Stimulated activated CD4-positive, alpha-beta T cell treated with anti-CD3 and anti-CD28 coated beads, TNF-alpha, amount 100 ng/mL, for 1 hour (primary cell): ENCODE data around the gene MAL.
"Not testable (repeated sequence)": the region's sequence is repeated elsewhere in the genome, so short reads cannot be mapped to it uniquely, and the experiment has no call there.

Experiments
- DNase-seq, 3 donors: peaks; one replicate each; pipeline ENCODE4 v3.0.0-alpha.2; 2020; ENCODE audit warnings: low read depth in 3 of 3, low spot score in 1 of 3

The MAL gene

DNA sequence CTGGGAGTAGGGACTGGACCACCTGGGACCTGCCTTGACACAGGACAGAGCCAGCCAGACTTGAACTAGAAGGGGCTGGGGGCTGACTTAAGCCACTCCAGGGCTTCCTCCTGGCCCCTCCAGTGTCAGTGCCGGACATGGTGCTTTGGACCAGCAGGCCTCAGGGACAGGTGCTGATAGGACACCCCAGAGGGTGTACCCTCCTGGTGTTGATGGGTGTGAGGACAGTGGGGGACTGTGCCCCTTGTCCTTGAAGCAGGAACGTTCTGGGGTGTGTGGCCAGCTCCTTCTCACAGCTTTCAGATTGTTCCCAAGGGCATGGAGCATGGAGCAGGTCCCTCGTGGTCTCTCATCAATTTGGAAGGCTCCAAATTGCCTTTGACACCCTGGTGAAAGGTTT is 6.8 kb downstream of the MAL start:
- no peak for DNase-seq

DNA sequence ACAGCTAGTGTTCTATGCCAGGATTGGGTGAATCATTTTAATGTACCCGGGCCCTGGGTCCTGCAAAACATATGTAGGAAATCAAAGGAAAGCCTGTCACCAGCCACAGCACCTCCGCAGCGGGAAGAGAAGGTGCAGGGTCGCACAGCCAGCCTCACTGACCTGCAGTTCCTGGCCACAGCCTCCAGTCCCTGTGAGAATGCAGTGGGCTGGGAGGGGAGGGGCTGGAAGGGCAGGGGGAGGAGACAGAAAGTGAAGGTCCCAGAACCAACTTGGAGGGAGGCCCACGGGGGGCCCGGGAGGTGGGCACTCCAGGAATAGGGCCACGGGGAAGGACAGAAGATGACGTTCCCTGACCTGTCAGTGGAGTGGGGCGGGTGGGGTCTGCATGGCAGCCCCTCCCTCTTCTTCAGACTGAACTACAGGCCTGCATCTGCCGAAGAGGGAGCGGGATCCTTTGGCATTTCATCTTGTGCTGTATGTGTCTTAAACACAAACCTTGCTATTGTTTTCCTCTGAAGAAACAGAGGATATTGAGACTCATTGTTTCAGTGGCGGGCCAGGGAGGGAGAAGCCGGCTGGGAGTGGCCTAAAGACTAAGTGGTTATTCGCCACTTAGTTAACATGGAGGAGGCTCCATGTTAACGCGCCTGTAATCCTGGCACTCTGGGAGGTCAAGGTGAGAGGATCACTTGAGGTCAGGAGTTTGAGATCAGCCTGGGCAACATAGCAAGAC is 7.5 kb downstream of the MAL start:
- no peak for DNase-seq

DNA sequence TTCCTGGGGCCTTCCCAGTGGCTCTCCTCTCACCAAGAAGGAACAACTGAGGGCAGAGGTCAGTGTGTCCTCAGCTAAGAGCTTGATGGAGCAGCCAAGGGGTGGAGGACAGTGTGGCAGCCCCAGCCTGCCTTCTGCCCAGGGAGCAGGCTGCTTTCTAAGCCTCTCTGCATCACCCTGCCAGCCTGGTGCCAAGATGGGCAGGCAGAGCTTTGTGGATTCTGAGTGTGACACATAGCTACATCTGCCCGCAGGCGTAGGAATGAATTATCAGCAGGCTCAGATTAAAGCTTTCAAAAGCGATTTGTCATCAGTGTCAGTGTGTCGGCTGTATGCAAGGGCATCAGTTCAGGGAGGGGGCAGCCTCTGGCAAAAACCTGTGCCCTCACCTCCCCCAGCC is 8.7 kb downstream of the MAL start:
- DNase-seq = no peak

DNA sequence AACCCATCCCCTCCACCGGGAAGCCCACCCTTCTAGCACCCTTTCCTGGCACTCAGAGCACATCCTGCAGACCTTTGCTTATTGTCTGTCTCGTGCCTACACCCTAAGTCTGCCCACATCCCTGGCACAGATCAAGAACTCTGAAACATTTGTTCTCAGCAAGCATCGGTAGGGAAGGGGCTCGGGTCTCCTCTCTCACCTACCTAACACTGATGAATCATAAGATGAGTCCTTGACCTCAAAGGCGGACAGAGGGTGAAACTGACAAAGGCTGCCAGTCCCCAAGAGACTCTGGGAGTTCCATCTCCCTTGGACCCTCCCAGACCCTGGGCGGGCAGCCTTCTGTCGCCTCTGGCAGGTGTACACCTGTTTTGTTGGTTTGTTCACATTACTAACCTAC is 9.3 kb downstream of the MAL start:
- DNase-seq = no peak

DNA sequence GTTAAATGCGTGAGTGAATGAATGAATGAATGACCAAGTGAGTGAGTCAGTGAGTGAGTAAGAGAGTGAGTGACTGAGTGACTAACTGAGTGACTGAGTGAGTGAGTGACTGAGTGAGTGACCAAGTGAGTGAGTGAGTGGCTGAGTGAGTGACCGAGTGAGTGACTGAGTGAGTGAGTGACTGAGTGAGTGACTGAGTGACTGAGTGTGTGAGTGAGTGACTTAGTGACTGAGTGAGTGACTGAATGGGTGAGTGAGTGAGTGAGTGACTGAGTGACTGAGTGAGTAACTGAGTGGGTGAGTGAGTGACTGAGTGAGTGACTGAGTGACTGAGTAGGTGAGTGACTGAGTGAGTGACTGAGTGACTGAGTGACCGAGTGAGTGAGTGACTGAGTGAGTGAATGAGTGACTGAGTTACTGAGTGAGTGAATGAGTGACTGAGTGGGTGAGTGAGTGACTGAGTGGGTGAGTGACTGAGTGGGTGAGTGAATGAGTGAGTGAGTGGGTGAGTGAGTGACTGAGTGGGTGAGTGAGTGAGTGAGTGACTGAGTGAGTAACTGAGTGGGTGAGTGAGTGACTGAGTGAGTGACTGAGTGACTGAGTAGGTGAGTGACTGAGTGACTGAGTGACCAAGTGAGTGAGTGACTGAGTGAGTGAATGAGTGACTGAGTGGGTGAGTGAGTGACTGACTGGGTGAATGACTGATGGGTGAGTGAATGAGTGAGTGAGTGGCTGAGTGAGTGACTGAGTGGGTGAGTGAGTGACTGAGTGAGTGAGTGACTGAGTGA is 11.3 kb downstream of the MAL start:
- no peak for DNase-seq

DNA sequence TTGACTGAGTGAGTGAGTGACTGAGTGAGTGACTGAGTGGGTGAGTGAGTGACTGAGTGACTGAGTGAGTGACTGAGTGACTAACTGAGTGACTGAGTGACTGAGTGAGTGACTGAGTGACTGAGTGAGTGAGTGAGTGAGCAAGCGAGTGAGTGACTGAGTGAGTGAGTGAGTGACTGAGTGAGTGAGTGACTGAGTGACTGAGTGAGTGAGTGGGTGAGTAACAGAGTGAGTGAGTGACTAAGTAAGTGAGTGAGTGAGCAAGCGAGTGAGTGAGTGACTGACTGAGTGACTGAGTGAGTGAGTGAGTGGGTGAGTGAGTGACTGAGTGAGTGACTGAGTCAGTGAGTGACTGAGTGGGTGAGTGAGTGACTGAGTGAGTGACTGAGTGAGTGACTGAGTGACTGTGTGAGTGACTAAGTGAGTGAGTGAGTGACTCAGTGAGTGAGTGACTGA is 11.9 kb downstream of the MAL start:
- no peak for DNase-seq

DNA sequence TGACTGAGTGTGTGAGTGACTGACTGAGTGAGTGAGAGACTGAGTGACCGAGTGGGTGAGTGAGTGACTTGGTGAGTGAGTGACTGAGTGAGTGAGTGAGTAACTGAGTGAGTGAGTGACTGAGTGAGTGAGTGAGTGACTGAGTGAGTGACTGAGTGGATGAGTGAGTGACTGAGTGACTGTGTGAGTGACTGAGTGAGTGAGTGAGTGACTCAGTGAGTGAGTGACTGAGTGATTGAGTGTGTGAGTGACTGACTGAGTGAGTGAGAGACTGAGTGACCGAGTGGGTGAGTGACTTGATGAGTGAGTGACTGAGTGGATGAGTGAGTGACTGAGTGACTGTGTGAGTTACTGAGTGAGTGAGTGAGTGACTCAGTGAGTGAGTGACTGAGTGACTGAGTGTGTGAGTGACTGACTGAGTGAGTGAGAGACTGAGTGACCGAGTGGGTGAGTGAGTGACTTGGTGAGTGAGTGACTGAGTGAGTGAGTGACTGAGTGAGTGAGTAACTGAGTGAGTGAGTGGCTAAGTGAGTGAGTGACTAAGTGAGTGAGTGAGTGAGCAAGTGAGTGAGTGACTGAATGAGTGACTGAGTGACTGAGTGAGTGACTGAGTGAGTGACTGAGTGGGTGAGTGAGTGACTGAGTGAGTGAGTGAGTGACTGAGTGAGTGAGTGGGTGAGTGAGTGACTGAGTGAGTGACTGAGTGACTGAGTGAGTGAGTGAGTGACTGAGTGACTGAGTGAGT is 12.5 kb downstream of the MAL start:
- DNase-seq = not testable (repeated sequence)

DNA sequence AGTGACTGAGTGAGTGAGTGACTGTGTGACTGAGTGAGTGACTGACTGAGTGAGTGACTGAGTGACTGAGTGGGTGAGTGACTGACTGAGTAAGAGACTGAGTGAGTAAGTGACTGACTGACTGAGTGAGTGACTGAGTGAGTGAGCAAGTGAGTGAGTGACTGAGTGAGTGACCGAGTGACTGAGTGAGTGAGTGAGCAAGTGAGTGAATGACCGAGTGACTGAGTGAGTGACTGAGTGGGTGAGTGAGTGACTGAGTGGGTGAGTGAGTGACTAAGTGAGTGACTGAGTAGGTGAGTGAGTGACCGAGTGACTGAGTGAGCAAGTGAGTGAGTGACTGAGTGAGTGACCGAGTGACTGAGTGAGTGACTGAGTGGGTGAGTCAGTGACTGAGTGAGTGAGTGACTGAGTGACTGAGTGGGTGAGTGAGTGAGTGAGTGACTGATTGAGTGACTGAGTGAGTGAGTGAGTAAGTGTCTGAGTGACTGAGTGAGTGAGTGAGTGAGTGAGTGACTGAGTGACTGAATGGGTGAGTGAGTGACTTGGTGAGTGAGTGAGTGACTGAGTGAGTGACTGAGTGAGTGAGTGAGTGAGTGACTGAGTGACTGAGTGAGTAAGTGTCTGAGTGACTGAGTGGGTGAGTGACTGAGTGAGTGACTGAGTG is 13.3 kb downstream of the MAL start:
- DNase-seq = no peak

DNA sequence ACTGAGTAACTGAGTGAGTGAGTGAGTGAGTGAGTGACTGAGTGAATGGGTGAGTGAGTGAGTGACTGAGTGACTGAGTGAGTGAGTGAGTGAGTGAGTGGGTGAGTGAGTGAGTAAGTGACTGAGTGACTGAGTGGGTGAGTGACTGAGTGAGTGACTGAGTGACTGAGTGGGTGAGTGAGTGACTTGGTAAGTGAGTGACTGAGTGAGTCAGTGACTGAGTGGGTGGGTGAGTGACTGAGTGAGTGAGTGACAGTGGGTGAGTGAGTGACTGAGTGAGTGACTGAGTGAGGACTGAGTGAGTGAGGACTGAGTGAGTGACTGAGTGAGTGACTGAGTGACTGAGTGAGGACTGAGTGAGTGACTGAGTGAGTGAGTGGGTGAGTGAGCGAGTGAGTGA is 13.9 kb downstream of the MAL start:
- no peak for DNase-seq

DNA sequence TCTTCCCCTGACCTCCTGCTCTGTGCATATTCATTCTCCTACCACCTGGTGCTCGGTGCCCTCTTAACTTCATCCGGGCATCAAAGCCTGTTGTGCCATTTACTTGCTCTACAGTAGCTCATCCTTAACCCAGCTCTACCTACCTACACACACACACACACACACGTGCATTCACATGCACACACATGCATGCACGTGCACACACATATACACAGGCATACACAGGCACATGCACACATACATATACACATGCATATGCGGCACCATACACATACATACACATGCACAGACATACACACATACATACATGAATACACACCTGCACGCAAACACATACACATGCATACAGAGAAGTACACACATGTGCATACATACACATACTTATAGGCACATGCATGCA is 14.5 kb downstream of the MAL start:
- no peak for DNase-seq

DNA sequence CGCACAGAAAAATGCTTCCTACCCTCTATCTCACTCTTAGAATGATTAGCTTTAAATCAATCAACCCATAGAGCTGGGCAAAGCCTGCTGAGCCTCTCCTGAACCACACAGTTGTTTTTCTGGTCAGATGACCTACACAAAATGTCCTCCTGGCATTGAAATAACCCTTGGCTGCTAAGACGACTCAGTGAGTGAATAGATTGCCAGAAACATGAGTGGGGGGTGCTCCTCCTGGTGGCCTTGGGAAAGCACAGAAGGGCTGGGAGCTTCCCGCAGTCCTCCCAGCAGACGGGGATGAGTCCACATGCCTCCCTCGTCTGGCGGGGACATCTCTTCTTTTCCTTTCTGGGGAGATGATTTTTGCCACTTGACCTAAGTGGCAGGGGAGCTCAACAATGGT is 14.9 kb downstream of the MAL start:
- no peak for DNase-seq

DNA sequence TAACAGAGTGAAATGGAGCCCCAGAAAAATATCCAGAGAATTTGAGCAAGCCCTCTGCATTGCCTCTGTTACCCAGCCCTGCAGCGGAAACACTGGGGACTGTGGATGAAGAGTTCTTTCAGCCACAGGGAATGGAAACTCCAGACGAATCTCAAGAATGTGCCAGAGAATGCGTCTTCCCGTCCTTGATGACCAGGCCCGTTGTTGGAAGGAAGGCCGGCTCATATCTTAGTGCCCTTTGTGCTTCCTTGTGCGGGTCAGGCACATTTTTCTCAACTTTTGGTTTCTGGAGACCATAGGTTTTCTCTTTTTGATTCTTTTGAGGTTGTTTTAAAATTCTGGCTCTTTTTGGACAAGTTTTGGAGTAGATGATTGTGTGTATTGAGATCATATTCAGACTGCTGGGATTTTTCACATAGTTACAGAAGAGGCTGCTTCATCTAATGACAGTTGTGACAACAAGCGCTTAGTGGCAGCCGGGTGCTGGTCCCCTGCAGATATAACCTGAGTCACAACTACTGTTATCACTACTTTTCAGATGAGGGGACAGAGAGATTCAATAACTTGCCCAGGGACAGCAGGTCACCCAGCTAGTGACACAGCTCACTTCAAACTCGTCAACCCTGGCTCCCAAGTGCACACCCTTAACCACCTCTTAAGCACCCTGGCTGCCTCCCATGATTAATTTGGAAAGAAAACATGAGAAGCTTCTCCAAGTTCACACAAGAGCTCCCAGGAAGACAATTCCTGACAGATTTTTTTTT is 15.7 kb downstream of the MAL start:
- no peak for DNase-seq

DNA sequence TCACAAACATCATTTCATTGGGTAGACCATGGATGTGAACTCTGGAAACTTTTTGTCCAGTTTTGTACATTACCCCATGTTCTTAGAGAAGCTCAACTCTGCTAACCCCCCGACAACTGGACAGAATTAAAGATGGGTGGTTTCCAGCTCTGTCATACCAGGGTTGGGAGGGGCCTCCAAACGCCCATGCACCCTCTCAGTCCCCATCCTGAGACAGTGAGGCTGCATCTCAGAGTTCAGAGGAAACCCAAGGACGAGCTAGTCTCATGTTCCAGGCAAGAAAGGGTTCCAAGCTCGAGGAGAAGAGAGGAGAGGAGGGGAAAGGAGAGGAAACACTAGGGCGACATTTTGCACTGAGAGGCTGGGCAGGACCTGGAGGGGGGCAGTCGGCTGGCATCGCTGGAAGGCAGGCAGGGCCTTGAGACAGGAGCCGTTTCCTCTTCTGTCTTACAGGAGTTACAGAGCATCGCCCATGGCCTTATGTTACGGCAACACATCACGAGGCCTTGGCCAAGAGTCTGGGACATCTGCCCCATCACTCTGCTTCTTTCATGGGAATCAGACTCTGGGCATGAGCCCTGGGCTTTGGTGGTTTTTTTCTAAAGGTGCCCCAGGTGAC is 16.4 kb downstream of the MAL start:
- DNase-seq = no peak

DNA sequence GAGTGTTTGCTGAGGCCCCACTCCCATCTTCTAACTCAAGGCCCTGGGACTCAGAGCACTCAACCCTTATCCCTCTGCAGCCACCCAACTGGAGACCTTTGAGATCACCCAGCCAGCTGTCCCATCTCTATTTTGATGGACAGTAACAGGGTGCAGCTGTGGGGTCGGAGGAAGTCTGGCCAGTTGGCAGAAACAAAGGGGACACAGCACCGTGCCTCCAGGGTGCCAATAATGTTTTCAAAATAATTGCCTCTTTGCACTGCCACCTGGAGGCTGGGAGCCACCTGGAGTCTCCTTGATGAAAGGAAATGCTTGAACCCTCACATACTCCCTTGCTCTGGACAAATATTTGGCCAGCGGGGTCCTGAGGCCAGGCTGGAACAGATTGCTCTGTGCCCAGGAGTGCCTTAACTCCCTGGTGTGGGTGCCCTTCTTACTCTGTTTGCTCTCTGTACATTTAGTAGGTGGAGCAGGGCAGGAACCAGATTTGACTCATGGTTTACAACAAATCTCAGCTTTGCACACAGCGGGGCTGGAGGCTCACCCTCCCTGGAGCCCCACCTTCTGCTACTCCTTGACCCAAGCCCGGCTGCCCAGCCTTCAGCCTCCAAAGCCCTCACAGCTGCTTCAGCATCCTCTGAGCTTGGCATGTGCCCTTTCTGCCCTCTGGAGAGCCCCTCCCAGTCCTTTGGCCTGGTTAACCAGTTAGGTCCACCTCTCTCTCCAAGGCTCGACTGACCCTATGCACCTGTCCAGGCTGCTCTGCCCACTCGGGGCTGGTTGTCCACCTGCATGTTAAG is 17.2 kb downstream of the MAL start:
- no peak for DNase-seq

DNA sequence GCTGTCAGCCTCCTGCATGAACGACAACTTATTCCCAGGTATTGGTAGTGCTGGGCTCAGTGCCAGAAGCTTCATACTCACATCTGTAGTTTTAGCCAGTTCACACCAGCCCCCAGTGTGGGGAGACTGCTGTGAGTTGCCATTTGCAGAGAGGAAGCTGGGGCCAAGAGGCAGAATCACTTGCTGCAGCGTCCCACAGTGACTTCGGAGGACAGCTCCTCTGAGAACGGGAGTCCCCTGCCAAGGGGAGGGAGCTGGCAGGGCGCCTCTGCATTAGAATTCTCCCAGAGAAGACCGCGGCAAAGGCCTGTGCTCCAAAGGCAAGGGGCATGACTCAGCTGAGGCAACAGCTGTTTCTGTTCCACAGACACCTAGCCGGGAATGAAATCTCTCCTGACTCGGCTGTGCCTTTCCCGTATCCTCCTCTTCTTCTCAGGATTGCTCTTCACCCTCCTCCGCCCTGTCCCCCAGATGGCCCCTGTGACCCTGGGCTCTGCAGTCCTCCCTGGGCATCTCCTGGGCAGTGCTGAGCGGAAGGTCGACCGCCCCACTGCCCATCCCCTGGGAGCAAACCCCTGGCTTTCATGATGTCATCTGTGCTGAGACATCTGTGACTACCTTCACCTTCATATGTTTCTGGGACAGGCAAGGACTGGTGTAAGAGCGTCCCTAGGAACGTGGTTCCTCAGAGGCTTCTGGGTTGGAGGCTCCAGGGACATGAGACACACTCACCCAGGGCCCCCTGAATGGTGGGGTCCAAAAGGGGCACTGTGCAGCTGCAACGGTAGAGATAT is 18.0 kb downstream of the MAL start:
- DNase-seq = no peak

DNA sequence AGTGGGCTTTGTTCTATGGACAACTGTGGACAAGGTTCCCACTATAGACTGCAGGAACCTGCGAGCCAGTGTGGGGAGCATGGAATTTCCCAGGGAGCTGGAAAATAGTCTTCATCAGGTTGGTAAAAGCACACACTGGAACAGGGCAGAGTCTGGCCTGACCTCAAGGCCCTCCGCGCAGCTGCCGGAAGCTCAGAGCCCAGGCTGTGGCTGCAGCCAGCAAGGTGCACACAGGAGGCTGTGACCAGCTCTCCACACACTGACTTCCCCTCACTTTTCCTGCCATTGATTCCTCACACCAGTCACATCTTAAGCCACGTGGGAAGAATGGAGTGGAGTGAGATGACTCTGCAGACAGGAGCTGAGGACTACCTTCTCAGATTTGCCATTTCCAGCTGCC is 19.1 kb downstream of the MAL start:
- DNase-seq = no peak

DNA sequence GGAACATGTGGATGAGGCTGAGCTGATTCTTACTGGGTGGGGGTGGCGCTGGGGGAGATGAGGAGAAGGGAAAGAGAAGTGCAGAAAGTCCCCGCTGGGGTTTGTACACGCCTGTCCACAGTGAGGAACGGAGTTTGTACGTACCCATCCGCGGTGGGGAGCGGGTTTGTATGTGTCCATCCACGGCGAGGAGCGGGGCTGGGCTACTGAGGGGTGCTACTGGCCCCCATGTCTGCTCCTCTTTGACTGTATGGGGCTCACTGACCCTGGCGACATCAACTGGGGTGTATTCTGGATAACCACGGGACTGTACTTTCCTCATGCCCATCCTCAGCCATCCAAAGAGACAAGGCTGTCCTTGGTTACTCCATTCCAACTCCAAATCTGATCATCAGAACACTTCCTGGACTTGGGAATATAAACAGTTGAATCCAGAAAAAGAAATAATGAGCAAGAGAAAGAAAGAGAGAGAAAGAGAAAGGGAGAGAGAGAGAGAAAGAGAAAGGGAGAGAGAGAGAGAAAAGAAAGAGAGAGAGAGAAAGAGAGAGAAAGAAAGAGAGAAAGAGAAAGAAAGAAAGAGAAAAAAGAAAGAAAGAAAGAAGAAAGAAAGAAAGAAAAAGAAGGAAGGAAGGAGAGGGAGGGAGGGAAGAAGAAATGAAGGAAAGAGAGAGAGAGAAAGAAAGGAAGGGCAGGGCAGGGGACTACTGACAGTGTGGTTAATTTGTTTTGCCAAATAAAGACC is 21.0 kb downstream of the MAL start:
- DNase-seq = no peak
